ENCODE results near the gene JMJD6. TPM values are rescaled to one million over a fixed set of nuclear protein-coding genes. Genes with fewer than 3 reads are reported as not detected.

JMJD6 gene
- total and polyA plus RNA-seq, 2 of the 8 experiments (the other 6 are each of a cell fraction or from before 2014, with no cell fraction given): 8.6 to 18.6 TPM

DNA sequence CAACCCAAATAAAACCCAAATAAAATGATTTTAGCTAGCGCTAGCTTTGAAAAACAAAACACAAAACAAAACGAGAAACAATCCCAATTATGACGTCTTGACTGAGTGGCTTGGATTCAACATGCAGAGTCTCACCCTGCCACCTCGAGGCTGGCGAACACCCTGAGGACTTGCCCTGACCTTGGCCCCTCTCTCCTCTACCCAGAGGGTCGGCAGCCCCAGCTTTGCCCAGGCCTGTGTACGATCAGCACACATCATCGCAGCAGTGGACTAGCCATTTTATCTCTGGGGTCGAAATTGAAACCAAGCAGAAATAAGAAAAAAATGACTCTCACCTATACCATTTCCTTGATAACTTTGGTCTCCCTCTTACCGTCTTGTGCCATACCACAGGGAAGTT lies 4.9 kb downstream of the JMJD6 start:
- DNase-seq (ENCODE audit: low read depth in 1 of 2, low spot score in 2 of 2) (no peak), FAIRE-seq (no peak)
- Histone ChIP-seq H3K9me3 (ENCODE audit: insufficient read depth in 2 of 2, low read depth in 1 of 2, low read length in 1 of 2) (no peaks in the 10 kb centered on the region), H3K27me3 (replicated peaks in 1 of 4; ENCODE audit: control insufficient read depth in 3 of 4, extremely low read depth in 1 of 4, insufficient read depth in 3 of 4, low read length in 3 of 4) (no peaks in the 10 kb centered on the region), H4K8ac (ENCODE audit: extremely low read depth, insufficient read depth, low read length) (no peak overlapping the region), H3K9ac (replicated peaks in 1 of 4; ENCODE audit: extremely low read depth in 1 of 4, low read depth in 3 of 4, low read length in 3 of 4) (no peak overlapping the region), H3K79me1 (ENCODE audit: low read depth, low read length) (no peaks in the 10 kb centered on the region), H3K23ac (ENCODE audit: insufficient read length) (no peak overlapping the region), H3K18ac (ENCODE audit: extremely low read depth, low read length) (no peak overlapping the region), H3K36me3 (ENCODE audit: control insufficient read depth in 2 of 4, insufficient read depth in 4 of 4, low read length in 3 of 4) (peaks cover 11 to 62% (median 38%) of the 10 kb centered on the region in 4 experiments), H3K4me1 (replicated peaks in 1 of 4; ENCODE audit: control insufficient read depth in 3 of 4, insufficient read depth in 4 of 4, low read length in 3 of 4) (peaks cover 0 to 4% (median 1%) of the 10 kb centered on the region in 4 experiments; a peak in 4 of 7 replicates), H3K14ac (ENCODE audit: insufficient read length) (no peak overlapping the region), H3K23me2 (ENCODE audit: low read depth, low read length) (peaks cover 6% of the 10 kb centered on the region; the same call in 1 of the 2 replicates), H3K4ac (replicated peaks; ENCODE audit: insufficient read length, low read depth, low read length) (no peak overlapping the region), H2AK5ac (ENCODE audit: low read depth, low read length) (no peak overlapping the region), H3K4me3 (ENCODE audit: extremely low read depth in 1 of 4, insufficient read depth in 2 of 4, low read depth in 3 of 4, low read length in 4 of 4) (no peak overlapping the region), H3K27ac (ENCODE audit: low read depth, low read length) (no peak overlapping the region), H3K56ac (replicated peaks; ENCODE audit: insufficient read length, low read depth, low read length) (no peak overlapping the region), H2BK20ac (ENCODE audit: low read length) (no peak overlapping the region), H4K5ac (ENCODE audit: insufficient read length, low read depth, low read length) (no peak overlapping the region), H2BK15ac (ENCODE audit: low read length) (no peak overlapping the region), H2BK120ac (replicated peaks; ENCODE audit: low read depth, low read length) (no peak overlapping the region), H3K79me2 (ENCODE audit: control insufficient read depth in 1 of 2, insufficient read depth in 2 of 2, low read length in 2 of 2) (peaks cover 0 to 7% of the 10 kb centered on the region in 2 experiments; a peak in 2 of 4 replicates), H2BK5ac (ENCODE audit: low read depth, low read length) (no peak overlapping the region), H4K20me1 (replicated peaks in 1 of 2; ENCODE audit: control insufficient read depth in 1 of 2, insufficient read depth in 2 of 2, low read length in 2 of 2) (peaks cover 0 to 7% of the 10 kb centered on the region in 2 experiments), H3K4me2 (ENCODE audit: insufficient read depth in 1 of 2, low read depth in 2 of 2, low read length in 2 of 2) (no peak overlapping the region), H4K91ac (replicated peaks; ENCODE audit: insufficient read length, low read length) (no peak overlapping the region), H2AFZ (ENCODE audit: low read length) (no peak overlapping the region), H2BK12ac (ENCODE audit: low read depth, low read length) (no peak overlapping the region)
- POLR2A ChIA-PET (ENCODE audit: partially characterized antibody): interaction anchor here (0.6 to 1.0 kb wide), 2 partner anchors 13 to 266 kb away, joined by 3 to 4 read pairs; no protein-coding TSS in a partner anchor
- CTCF ChIA-PET (ENCODE audit: partially characterized antibody): interaction anchor here (0.9 to 1.2 kb wide), 2 partner anchors 8 to 10 kb away, joined by 3 to 5 read pairs; no protein-coding TSS in a partner anchor
- 77% methylated on average over 10 of the region's 10 CpGs; no CpG with 5 or more reads in 1 of the 2 experiments for WGBS, 2 experiments (ENCODE audit: extremely low coverage in 1 of 2, insufficient coverage in 1 of 2, insufficient read length in 1 of 2, insufficient replicate concordance in 2 of 2, low coverage in 1 of 2, low lambda C conversion rate in 2 of 2, missing lambda C conversion rate in 1 of 2)
- TF ChIP-seq MAFK (IDR thresholded peaks at IDR 0.05; ENCODE audit: low read depth, low read length) (no peak), RNF2 (IDR thresholded peaks at IDR 0.05; ENCODE audit: borderline replicate concordance, low read depth, low read length, missing control alignments, poor library complexity, severe bottlenecking) (no peak), TBP (IDR thresholded peaks at IDR 0.05; ENCODE audit: low read depth, low read length) (no peak), SP2 (IDR thresholded peaks at IDR 0.05; ENCODE audit: low read length) (no peak), HDAC2 (IDR thresholded peaks at IDR 0.05; ENCODE audit: borderline replicate concordance in 1 of 2, low read depth in 2 of 2, low read length in 2 of 2) (no peak), TAF7 (optimal IDR thresholded peaks at IDR 0.05; ENCODE audit: borderline replicate concordance, low read depth, low read length) (no peak), CHD2 (IDR thresholded peaks at IDR 0.05; ENCODE audit: low read length) (no peak), ASH2L (IDR thresholded peaks at IDR 0.05; ENCODE audit: low read length) (no peak), JUN (IDR thresholded peaks at IDR 0.05; ENCODE audit: low read depth, low read length) (no peak), KDM1A (IDR thresholded peaks at IDR 0.05; ENCODE audit: borderline replicate concordance, low read length) (no peak), CBX5 (IDR thresholded peaks at IDR 0.05; ENCODE audit: low read depth, low read length) (no peak)
- TF ChIP-seq, protein P1, sequence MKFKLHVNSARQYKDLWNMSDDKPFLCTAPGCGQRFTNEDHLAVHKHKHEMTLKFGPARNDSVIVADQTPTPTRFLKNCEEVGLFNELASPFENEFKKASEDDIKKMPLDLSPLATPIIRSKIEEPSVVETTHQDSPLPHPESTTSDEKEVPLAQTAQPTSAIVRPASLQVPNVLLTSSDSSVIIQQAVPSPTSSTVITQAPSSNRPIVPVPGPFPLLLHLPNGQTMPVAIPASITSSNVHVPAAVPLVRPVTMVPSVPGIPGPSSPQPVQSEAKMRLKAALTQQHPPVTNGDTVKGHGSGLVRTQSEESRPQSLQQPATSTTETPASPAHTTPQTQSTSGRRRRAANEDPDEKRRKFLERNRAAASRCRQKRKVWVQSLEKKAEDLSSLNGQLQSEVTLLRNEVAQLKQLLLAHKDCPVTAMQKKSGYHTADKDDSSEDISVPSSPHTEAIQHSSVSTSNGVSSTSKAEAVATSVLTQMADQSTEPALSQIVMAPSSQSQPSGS (IDR thresholded peaks at IDR 0.05; ENCODE audit: low read length): no peak

All from H1 (cell line).